Activated CD4-positive, alpha-beta T cell treated with anti-CD3 and anti-CD28 coated beads, Interleukin-2, amount 50 U/mL, for 16 hours (primary cell): ENCODE results near the gene MYO18A.
"Not testable (repeated sequence)": the region's sequence is repeated elsewhere in the genome, so short reads cannot be mapped to it uniquely, and the experiment has no call there.

Experiments used
- DNase-seq: peaks from one replicate; pipeline ENCODE4 v3.0.0-alpha.2; 2020

Gene MYO18A

DNA sequence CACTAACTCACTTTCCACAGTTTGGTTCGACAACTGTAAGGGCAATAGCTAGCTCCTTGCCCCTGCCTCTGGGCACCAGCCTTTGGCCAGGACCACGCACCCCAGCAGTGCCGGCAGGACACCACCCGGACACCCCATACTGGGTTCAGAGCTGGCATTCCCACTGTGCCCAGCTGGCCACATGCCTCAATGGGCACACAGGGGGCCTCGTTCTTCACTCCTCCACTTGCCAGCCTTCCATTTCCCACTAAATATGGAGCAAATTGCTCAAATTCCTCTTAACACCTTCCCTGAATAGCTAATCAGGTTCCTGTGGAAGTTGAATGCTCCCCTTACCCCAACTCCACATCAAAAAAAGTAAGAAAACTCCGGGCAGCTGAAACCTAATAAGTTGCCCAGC lies 84.8 kb downstream of the MYO18A start:
- DNase-seq, result no peak

DNA sequence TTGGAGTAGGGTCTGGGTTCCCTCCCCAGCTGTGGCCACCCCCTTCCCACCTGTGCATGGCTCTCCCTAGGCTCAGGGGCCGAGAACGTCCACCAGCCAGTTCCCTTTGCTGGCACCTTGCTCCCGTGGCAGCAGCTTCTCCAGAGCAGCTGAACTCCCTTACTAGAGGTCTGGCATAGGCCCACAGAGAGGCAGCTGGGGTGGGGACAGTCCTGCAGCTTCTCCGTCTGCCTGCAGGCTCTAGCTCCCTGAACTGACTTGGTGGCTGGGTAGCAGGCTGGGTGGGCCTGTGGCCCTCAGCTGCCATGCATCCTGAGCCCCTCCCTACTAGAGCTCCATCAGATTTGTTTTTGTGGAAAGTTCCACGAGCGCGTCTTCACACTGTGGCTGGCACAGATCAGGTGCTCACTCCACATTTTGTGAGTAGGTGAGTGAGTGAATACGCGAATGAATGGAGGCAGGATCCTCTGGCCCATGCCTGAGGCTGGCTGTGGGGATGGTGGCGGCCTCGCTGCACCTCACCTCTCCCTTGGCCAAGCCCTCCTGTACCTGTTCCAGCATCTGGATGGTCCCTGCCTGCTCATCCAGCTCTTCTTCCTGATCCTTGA lies 86.0 kb downstream of the MYO18A start:
- no peak for DNase-seq

- DNase-seq, result no peak
Measured at GRCh38 chr17:29093090-29093871, 86.9 kb downstream of the MYO18A start.

GRCh38 chr17:29091606-29092289 lies 88.5 kb downstream of the MYO18A start:
- DNase-seq, result no peak

DNA sequence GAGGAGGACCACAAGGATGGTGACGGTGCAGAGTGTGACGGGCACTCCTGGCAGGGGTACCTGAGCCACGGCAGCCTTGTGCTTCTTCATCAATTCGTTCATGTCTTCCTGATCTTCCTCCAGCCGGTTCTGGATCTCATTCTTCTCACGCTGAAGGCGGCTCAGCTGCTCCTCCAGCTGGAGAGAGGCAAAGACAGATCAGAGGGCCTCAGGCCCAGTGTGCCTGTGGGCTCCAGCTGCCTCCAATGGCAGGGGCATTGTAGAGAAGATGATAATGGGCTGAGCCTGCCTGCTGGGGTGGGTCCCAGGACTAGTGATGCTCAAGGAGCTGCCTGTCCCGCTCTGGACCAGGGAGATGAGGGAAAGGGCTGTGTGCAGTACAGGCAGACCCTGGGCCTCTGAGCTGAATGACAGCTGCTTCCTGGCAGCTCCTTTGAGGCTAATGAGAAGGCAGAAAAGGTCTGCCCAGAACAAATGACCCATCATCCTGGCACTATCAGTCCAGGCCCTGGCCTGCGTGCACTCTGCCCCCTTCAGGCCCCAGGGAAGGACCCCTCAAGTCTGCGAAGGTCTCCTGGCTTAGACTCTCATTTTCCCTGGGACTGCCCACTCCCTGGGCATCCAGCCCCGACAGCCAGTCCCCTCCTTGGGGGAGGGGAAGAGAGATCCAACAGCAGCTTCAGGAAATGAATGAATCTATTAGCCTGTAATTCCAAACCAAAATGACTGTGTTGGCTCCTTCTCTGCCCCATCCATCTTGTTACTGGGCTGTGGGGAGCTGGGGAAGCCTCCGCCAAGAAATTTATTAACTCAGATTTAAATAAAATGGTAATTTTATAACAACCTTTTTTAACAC lies 89.2 kb downstream of the MYO18A start:
- DNase-seq, result no peak

DNA sequence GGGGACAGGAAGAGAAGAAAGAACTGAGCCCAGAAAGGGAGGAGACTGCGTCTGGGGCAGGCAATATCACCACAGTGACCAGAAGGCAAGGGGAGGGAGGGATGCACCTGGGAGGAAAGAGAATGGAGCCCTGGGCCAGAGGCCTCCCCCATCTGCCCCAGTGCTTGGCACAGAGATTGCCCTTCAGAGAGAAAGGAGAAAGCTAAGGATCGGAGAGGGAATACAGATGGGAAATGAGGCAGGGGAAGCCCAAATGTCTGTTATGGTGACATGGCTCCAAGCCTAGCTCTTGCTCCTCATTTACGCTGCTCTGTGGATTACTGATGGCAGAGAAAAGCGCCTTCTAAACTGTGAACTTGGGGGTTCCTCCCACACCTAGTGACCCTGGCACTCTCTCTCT lies 90.1 kb downstream of the MYO18A start:
- DNase-seq, result no peak

- no peak for DNase-seq
Measured at GRCh38 chr17:29089601-29090044, 90.6 kb downstream of the MYO18A start.

DNA sequence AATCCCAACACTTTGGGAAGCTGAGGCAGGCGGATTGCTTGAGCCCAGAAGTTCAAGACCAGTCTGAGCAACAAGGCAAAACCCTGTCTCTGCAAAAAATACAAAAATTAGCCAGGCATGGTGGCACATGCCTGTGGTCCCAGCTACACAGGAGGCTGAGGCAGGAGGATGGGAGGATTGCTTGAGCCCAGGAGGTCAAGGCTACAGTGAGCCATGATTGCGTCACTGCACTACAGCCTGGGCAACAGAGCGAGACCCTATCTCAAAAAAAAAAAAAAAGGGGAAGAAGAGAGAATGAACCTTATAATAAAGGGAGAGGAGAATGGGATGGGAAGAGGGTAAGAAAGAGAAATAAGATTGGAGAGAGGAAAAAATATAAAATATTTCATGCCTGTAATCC lies 91.4 kb downstream of the MYO18A start:
- DNase-seq, result not testable (repeated sequence)

DNA sequence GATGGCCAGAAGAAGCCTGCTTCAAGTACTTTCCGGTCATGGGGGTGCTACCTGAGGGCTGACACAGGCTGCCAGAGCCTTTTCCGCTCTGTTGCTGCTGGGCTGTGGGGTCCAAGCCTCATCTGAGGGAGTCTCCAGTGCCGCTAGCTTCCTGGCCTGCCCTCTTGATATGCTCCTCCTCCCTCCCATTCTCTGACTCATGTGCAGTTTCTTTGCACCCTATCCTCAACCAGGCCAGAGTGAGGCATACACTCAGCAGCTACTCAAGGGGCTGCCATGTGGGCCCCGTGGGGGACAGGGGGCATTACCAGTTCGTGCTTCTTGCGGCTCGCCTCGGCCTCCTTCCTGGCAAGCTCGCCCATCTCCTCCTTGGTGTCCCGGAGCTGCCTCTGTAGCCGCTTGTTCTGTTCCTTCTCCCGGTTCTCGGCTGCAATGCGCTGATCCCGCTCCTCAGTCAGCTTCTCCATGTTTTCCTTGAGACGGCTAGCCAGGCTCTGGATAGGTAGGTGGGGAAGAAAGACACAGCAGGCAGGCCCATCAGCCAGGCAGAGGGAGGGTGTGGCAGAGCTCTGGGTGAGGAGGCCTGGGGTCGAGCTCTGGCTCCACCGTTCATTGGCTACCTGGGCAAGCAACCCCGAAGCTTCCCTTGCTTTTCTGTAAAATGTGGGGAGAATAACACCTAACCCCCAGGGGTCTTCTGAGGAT lies 93.4 kb downstream of the MYO18A start:
- DNase-seq, result no peak

DNA sequence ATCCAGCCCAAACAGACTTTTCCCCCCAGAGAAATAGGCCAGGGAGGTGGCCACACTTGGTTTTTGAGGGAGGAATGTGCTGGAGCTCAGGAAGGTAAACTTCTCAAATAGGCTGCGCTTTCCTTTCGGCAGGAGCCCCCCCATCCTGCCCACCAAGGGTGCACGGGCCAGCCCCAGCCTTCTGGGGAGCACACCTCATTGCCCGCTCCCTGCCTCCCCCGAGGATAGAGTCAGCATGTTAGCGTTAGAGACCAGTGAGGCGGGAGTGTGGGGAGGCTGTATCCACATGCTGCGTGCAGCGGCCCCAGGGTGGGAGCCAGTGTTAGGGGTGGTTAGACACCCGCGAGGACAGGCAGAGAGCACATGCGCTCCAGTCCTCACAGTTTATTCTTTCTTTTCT lies 95.0 kb downstream of the MYO18A start:
- no peak for DNase-seq

DNA sequence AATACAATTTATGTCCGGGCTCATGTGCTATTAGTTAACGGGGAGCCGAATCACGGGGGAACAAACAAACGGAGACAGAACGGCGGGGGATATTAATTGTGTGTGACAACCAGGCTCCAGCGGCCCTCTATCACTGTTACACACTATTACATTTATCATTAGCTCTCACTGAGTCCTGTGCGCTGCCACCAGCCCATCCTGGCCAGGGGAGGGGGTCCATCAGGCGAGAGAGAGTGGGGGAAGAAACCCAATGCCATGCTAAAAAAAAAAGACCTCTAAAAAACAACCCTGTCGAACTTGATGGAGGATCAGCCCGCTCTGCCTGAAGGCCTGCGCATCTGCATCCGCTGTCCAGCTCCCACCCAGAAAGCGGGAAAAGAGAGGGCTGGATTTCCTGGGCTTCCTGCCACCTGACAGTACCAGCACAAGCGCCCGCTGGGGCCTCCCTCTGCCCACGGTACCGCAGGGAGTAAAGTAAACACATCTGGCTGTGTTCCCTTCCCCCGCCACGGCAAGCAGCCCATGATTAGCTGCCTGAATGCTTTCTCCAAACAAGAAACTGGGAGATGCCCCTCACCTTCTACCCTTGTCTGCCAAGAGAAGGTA lies 95.6 kb downstream of the MYO18A start:
- no peak for DNase-seq

DNA sequence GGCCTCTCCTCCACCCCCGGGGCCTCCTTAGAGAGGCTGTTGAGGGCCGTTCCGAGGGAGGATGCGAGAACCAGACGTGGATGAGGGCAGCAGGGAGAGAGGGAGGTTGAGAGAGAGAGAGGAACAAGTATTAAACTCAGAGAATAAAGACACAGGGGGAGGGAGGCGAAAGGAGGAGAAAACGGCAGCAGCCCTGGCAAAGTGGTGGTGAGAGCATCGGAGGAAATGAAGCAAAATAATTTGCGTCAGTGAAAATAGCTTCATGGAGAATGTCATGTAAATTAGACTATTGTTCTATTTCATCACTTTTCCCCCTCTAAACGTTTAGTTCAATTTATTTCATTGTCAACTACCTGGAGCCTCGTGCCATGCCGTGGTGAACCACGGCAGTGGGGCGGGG lies 99.2 kb downstream of the MYO18A start:
- no peak for DNase-seq

DNA sequence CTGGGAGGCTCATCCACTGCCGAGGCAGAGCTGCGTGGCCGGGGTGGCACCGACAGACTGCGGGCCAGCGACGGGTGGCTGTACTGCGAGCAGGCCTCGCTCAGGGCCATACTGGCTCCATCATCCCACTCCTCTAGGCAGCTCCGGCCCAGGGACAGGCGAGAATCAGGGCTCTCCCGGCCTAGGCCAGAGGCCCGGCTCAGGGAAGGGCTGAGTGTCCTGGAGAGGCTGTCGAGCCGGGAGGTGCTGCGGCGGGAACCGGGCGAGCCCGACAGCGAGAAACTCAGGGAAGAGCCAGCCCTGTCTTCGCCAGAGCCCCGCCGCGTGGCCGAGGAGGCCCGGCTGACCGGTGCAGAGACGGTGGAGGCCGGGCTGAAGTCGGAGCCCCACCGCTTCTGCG lies 99.9 kb downstream of the MYO18A start:
- no peak for DNase-seq

- DNase-seq, result no peak
Measured at GRCh38 chr17:29079887-29080286, 100.3 kb downstream of the MYO18A start.

DNA sequence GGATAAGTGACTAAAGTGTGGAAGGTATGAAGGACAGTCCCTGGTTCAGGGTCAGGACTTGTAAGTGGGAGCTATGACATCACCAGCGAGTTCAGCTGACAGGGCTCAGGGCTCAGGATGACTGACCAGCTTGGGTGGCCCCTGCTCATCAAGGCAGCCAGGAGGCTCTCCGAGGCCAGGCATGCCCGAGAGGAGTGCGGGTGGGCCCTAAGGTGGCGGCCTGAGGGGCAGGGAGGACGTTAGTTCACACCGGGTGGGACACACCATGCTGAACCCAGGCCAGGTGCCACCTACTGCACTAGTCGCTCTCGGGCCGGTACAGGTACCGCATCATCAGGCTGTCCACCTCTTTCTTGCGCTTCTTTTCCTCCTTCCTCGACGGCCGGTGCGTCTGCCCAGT lies 100.8 kb downstream of the MYO18A start:
- no peak for DNase-seq

- no peak for DNase-seq
Measured at GRCh38 chr17:29078183-29079045, 101.8 kb downstream of the MYO18A start.

- no peak for DNase-seq
Measured at GRCh38 chr17:29077320-29077719, 102.9 kb downstream of the MYO18A start.

- DNase-seq, result no peak
Measured at GRCh38 chr17:29076722-29077121, 103.5 kb downstream of the MYO18A start.

GRCh38 chr17:29076087-29076486 lies 104.1 kb downstream of the MYO18A start:
- DNase-seq, result no peak

DNA sequence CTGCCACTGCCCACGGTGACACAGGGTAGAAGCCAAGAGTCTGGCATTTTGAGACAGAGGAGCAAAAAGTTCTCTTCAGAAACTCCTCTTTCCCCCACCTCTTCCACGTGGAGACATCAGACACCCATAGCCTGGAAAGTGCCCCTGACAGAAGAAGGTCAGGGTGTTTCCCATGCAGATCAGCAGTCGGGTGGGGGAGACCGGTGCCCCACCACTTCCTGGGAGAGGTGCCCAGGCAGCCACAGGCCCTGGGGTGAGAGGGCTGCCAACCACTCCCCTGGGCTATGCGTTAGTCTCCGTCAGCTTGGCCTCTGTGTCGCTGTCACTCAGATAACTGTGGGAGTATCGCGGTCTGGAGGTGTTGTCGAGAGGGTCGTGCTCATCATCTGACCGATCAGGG lies 105.7 kb downstream of the MYO18A start:
- DNase-seq, result no peak

- no peak for DNase-seq
Measured at GRCh38 chr17:29073520-29073919, 106.7 kb downstream of the MYO18A start.
